CD4-positive, alpha-beta T cell (primary cell): Measurements from ENCODE around the gene CSF2RB. TPM values are rescaled to one million over a fixed set of nuclear protein-coding genes. Genes with fewer than 3 reads are reported as not detected.

Source experiments
- ATAC-seq: fragments of 200-7000 bp; cut with Tn5 transposase; one replicate; pipeline ENCODE4 v1.10.0; 2022; ENCODE audit warnings: mild to moderate bottlenecking; ENCODE audit not compliant: poor library complexity
- CTCF ChIA-PET: fragments of 350-600 bp; sonication (Branson Sonifier 250); formaldehyde crosslinking; loops from one replicate; lab custom pipeline; 2021; ENCODE audit warnings: antibody characterized with exemption, inconsistent platforms; lab: Charles Lee
- POLR2A ChIA-PET: fragments of 350-600 bp; sonication (Branson Sonifier 250); formaldehyde crosslinking; loops from one replicate; lab custom pipeline; 2021; ENCODE audit warnings: antibody characterized with exemption, inconsistent platforms; lab: Charles Lee
- DNase-seq, 14 experiments: peaks; one replicate each; pipeline ENCODE4 v3.0.0-alpha.2; 2013 to 2020; ENCODE audit warnings: mixed read lengths in 2 of 14
- H3K27ac ChIP-seq, 2 donors: one replicate each; pipeline versions ENCODE4 v1.5.1 to v1.7.0; 2013; ENCODE audit warnings: low read length in 2 of 2, low read depth in 1 of 2, mild to moderate bottlenecking in 1 of 2
- H3K27me3 ChIP-seq, 2 experiments: 1 replicate in 1 of 2; 2 replicates in 1 of 2; pipeline versions ENCODE4 v1.6.1 to v1.7.0; 2013; ENCODE audit warnings: low read length in 2 of 2, control low read depth in 1 of 2, mild to moderate bottlenecking in 1 of 2, moderate library complexity in 1 of 2; ENCODE audit not compliant: insufficient read depth in 2 of 2, control insufficient read depth in 1 of 2
- H3K36me3 ChIP-seq: one replicate; pipeline ENCODE4 v1.6.1; 2013; ENCODE audit warnings: low read length, control low read depth; ENCODE audit not compliant: insufficient read depth
- H3K4me1 ChIP-seq: one replicate; pipeline ENCODE4 v1.6.1; 2013; ENCODE audit warnings: low read length, control low read depth; ENCODE audit not compliant: insufficient read depth
- H3K4me3 ChIP-seq: one replicate; pipeline ENCODE4 v1.5.1; 2013; ENCODE audit warnings: mild to moderate bottlenecking, low read length, moderate library complexity
- H3K9me3 ChIP-seq, 2 experiments: 1 replicate in 1 of 2; 2 replicates in 1 of 2; pipeline versions ENCODE4 v1.6.1 to v1.7.0; 2013; ENCODE audit warnings: low read length in 2 of 2, mild to moderate bottlenecking in 2 of 2, control low read depth in 1 of 2, moderate library complexity in 1 of 2; ENCODE audit not compliant: control insufficient read depth in 1 of 2, insufficient read depth in 1 of 2
- H3K27ac Mint-ChIP-seq: one replicate; pipeline ENCODE4 v1.8.0; 2020; ENCODE audit warnings: mixed read lengths
- H3K27me3 Mint-ChIP-seq: one replicate; pipeline ENCODE4 v1.8.0; 2021; ENCODE audit warnings: mixed read lengths
- H3K36me3 Mint-ChIP-seq: one replicate; pipeline ENCODE4 v1.8.0; 2021; ENCODE audit warnings: low read depth, mixed read lengths
- H3K4me1 Mint-ChIP-seq: one replicate; pipeline ENCODE4 v1.8.0; 2021; ENCODE audit warnings: low read depth, mixed read lengths
- H3K4me3 Mint-ChIP-seq: one replicate; pipeline ENCODE4 v1.8.0; 2020; ENCODE audit warnings: mild to moderate bottlenecking, mixed read lengths
- H3K9me3 Mint-ChIP-seq: one replicate; pipeline ENCODE4 v1.8.0; 2020; ENCODE audit warnings: mixed read lengths
- intact Hi-C, 2 experiments: fragments of 100-400 bp; cut with DNase I in 1 of 2; cut with micrococcal nuclease in 1 of 2; formaldehyde crosslinking; loops; one replicate each; pipeline versions ENCODE4 v1.15.1 to v1.9.0; 2023 to 2025; cut with DNase I, micrococcal nuclease
- total RNA-seq, 174 experiments: library from RNA in 2 of 174; stranded (reverse) in 2 of 174; gene quantifications; one replicate each; pipeline ENCODE4 v1.2.3 and lab custom pipeline; 2021 to 2026
- TF ChIP-seq, protein P1 (sequence below): fragments of 200-600 bp; IDR thresholded peaks from one replicate; pipeline ENCODE4 v1.8.0; 2022; ENCODE audit warnings: antibody characterized with exemption, mild to moderate bottlenecking

Gene CSF2RB
- total RNA-seq, 2 experiments from 2014 or later = 1.5 TPM

DNA sequence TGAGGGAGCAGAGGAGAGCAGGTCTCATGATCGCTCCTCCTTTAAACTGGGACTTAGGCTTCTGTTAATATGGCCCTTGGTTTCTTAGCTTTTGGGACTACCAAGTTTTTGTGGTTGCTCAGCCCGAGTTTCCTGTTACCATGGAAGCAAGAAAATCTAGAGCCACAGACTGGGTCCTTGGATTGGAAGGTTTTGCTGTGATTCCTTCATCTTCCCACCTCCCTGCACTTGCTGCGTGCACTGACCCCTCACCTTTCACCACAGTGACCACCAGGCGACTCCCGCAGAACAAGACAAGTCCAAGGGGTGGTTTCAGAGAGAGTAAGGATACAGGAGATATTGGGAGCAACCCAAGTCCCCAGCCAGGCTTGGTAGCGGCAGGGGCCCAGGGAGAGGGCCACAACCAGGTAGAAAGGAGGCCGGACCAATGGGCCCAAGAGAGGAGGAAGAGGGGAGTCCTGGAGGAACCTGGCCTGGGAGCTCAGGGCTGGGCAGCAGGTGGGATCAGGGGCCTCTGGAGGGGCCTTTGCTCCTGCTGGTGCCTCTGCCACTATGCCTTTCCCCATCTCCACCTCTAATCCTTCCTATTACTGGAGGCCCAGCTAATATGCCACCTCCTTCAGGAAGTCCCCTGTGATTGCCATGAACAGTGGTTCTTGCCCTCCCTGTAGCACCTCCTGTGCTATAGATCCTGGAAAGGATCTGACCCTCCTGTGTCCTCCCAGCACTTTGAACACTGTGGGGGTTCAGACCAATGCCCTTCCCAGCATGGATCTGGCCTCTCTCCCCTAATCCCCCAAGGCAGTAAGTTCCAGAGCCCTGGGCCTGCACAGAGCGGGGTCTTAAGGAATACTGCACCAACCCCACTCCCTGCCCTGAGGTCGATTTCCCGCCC lies 21.2 kb downstream of the CSF2RB start:
- CTCF ChIA-PET = no interaction called here
- DNase-seq = no peak
- no peak overlapping the region for H3K4me3 Mint-ChIP-seq

DNA sequence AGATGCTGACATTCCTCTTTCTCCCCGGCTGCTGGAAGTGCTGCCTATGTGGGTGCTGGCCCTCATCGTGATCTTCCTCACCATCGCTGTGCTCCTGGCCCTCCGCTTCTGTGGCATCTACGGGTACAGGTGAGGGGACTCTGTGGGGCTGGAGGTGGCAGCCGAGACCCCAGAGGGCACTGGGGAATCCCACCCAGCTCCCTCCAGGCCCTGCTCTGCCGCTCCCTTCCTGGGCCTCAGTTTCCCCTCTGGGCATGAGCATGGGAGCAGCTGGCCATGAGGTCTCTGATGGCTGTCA lies 21.8 kb downstream of the CSF2RB start:
- Mint-ChIP-seq H3K36me3 (no peaks in the 10 kb centered on the region), H3K9me3 (no peaks in the 10 kb centered on the region), H3K4me1 (no peaks in the 10 kb centered on the region), H3K4me3 (no peak overlapping the region), H3K27me3 (no peaks in the 10 kb centered on the region), H3K27ac (no peak overlapping the region)
- intact Hi-C loops = no loop called here
- ChIA-PET POLR2A (no interaction called here), CTCF (no interaction called here)
- Histone ChIP-seq H3K4me1 (no peaks in the 10 kb centered on the region), H3K9me3 (no peaks in the 10 kb centered on the region), H3K4me3 (no peak overlapping the region), H3K27ac (no peak overlapping the region), H3K36me3 (no peaks in the 10 kb centered on the region), H3K27me3 (no peaks in the 10 kb centered on the region)
- ATAC-seq (no peak), DNase-seq (no peak)
- TF ChIP-seq, protein P1, sequence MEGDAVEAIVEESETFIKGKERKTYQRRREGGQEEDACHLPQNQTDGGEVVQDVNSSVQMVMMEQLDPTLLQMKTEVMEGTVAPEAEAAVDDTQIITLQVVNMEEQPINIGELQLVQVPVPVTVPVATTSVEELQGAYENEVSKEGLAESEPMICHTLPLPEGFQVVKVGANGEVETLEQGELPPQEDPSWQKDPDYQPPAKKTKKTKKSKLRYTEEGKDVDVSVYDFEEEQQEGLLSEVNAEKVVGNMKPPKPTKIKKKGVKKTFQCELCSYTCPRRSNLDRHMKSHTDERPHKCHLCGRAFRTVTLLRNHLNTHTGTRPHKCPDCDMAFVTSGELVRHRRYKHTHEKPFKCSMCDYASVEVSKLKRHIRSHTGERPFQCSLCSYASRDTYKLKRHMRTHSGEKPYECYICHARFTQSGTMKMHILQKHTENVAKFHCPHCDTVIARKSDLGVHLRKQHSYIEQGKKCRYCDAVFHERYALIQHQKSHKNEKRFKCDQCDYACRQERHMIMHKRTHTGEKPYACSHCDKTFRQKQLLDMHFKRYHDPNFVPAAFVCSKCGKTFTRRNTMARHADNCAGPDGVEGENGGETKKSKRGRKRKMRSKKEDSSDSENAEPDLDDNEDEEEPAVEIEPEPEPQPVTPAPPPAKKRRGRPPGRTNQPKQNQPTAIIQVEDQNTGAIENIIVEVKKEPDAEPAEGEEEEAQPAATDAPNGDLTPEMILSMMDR = no peak

More for the DNA sequence above, 21.2 kb downstream of the CSF2RB start:
- Mint-ChIP-seq H3K36me3 (no peaks in the 10 kb centered on the region), H3K27me3 (no peaks in the 10 kb centered on the region), H3K27ac (no peak overlapping the region), H3K4me1 (no peaks in the 10 kb centered on the region), H3K9me3 (no peaks in the 10 kb centered on the region)
- H3K27me3 ChIP-seq = no peaks in the 10 kb centered on the region
- ATAC-seq = no peak
- TF ChIP-seq, protein P1 = no peak
- no peaks in the 10 kb centered on the region for H3K9me3 ChIP-seq
- H3K36me3 ChIP-seq = no peaks in the 10 kb centered on the region
- H3K4me3 ChIP-seq = no peak overlapping the region
- H3K4me1 ChIP-seq = no peaks in the 10 kb centered on the region
- POLR2A ChIA-PET = no interaction called here
- intact Hi-C loops = no loop called here
- H3K27ac ChIP-seq = no peak overlapping the region

- Histone ChIP-seq H3K36me3 (no peaks in the 10 kb centered on the region), H3K27me3 (no peaks in the 10 kb centered on the region), H3K9me3 (no peaks in the 10 kb centered on the region), H3K4me1 (no peaks in the 10 kb centered on the region), H3K27ac (no peak overlapping the region), H3K4me3 (no peak overlapping the region)
- ChIA-PET CTCF (no interaction called here), POLR2A (interaction anchor here (0.6 kb wide), 1 partner anchor 30 kb away, joined by 3 read pairs; no protein-coding TSS in a partner anchor)
- no peak for ATAC-seq
- TF ChIP-seq, protein P1 = no peak
- no peak overlapping the region for H3K27ac Mint-ChIP-seq
- no peaks in the 10 kb centered on the region for H3K4me1 Mint-ChIP-seq
- H3K9me3 Mint-ChIP-seq = no peaks in the 10 kb centered on the region
- H3K27me3 Mint-ChIP-seq = no peaks in the 10 kb centered on the region
- intact Hi-C loops = no loop called here
- no peak overlapping the region for H3K4me3 Mint-ChIP-seq
- DNase-seq = no peak
- H3K36me3 Mint-ChIP-seq = no peaks in the 10 kb centered on the region
Observed at GRCh38 chr22:36935694-36936093, 22.3 kb downstream of the CSF2RB start.
